H1 (cell line): Measurements from ENCODE around the gene ELOVL6. TPM values are rescaled to one million over a fixed set of nuclear protein-coding genes. Genes with fewer than 3 reads are reported as not detected.

ENCODE experiments used
- CTCF ChIA-PET: fragments of 300-600 bp; sonication (Branson Sonifier 250); formaldehyde crosslinking; loops from one replicate; lab custom pipeline; 2021; ENCODE audit not compliant: partially characterized antibody; lab: Charles Lee
- POLR2A ChIA-PET: fragments of 300-600 bp; sonication (Branson Sonifier 250); formaldehyde crosslinking; loops from one replicate; lab custom pipeline; 2021; ENCODE audit warnings: inconsistent platforms; ENCODE audit not compliant: partially characterized antibody; lab: Charles Lee
- DNase-seq, 2 experiments: peaks; one replicate each; pipeline versions ENCODE4 v3.0.0 to v3.0.0-alpha.2; 2010 to 2022; ENCODE audit warnings: low spot score in 2 of 2, low read depth in 1 of 2, mixed read lengths in 1 of 2
- FAIRE-seq: peaks from 2 replicates; lab custom pipeline; 2011; peaks lifted over from hg19 to GRCh38; lab: Jason Lieb, UNC
- H2AFZ ChIP-seq: 2 replicates; pipeline ENCODE4 v1.8.1; 2012; ENCODE audit warnings: low read length, inconsistent platforms
- H2AK5ac ChIP-seq: 2 replicates; pipeline ENCODE4 v1.6.1; 2013; ENCODE audit warnings: low read depth, low read length
- H2BK120ac ChIP-seq: replicated peaks from 2 replicates; pipeline ENCODE3; 2013; ENCODE audit warnings: low read depth, low read length, inconsistent platforms
- H2BK12ac ChIP-seq: 2 replicates; pipeline ENCODE4 v1.6.1; 2013; ENCODE audit warnings: low read depth, low read length
- H2BK15ac ChIP-seq: 2 replicates; pipeline ENCODE4 v1.6.1; 2013; ENCODE audit warnings: low read length
- H2BK20ac ChIP-seq: 2 replicates; pipeline ENCODE4 v1.6.1; 2013; ENCODE audit warnings: low read length
- H2BK5ac ChIP-seq: 2 replicates; pipeline ENCODE4 v1.6.1; 2013; ENCODE audit warnings: low read depth, low read length
- H3K14ac ChIP-seq: 2 replicates; pipeline ENCODE4 v1.6.1; 2013; ENCODE audit warnings: inconsistent platforms; ENCODE audit not compliant: insufficient read length
- H3K18ac ChIP-seq: 2 replicates; pipeline ENCODE4 v1.6.1; 2013; ENCODE audit warnings: low read length; ENCODE audit errors: extremely low read depth
- H3K23ac ChIP-seq: 2 replicates; pipeline ENCODE4 v1.6.1; 2013; ENCODE audit warnings: inconsistent platforms; ENCODE audit not compliant: insufficient read length
- H3K23me2 ChIP-seq: 2 replicates; pipeline ENCODE4 v1.6.1; 2013; ENCODE audit warnings: low read depth, low read length
- H3K27ac ChIP-seq: 2 replicates; pipeline ENCODE4 v1.6.1; 2011; ENCODE audit warnings: low read depth, low read length, inconsistent platforms
- H3K27me3 ChIP-seq, 4 experiments: replicated peaks in 1 of 4; 1 replicate in 1 of 4; 2 replicates in 3 of 4; pipeline versions ENCODE4 v1.6.1 to v1.8.1; 2011 to 2013; ENCODE audit warnings: low read length in 3 of 4, mild to moderate bottlenecking in 3 of 4, inconsistent platforms in 2 of 4, mixed read lengths in 2 of 4, moderate library complexity in 1 of 4; ENCODE audit not compliant: control insufficient read depth in 3 of 4, insufficient read depth in 3 of 4; ENCODE audit errors: extremely low read depth in 1 of 4
- H3K36me3 ChIP-seq, 4 experiments: 2 replicates each; pipeline versions ENCODE4 v1.6.1 to v1.8.1; 2011 to 2013; ENCODE audit warnings: mild to moderate bottlenecking in 4 of 4, low read length in 3 of 4, moderate library complexity in 2 of 4, control low read depth in 1 of 4, inconsistent platforms in 1 of 4; ENCODE audit not compliant: insufficient read depth in 4 of 4, control insufficient read depth in 2 of 4
- H3K4ac ChIP-seq: replicated peaks from 2 replicates; pipeline ENCODE3; 2013; ENCODE audit warnings: low read length, low read depth, mixed read lengths, inconsistent platforms; ENCODE audit not compliant: insufficient read length
- H3K4me1 ChIP-seq, 4 experiments: replicated peaks in 1 of 4; 1 replicate in 1 of 4; 2 replicates in 3 of 4; pipeline versions ENCODE4 v1.6.1 to v1.8.1; 2011 to 2013; ENCODE audit warnings: low read length in 3 of 4, inconsistent platforms in 2 of 4, mixed read lengths in 1 of 4; ENCODE audit not compliant: insufficient read depth in 4 of 4, control insufficient read depth in 3 of 4
- H3K4me2 ChIP-seq, 2 experiments: 2 replicates each; pipeline versions ENCODE4 v1.6.1 to v1.8.1; 2011 to 2013; ENCODE audit warnings: low read depth in 2 of 2, low read length in 2 of 2, control low read depth in 1 of 2, inconsistent platforms in 1 of 2, mild to moderate bottlenecking in 1 of 2; ENCODE audit not compliant: insufficient read depth in 1 of 2
- H3K4me3 ChIP-seq, 4 experiments: fragments of 200-600, 300-600 bp in 1 of 4; sonication (generic), shearing (Covaris generic), sonication (Bioruptor Twin) in 1 of 4; 2 replicates each; pipeline versions ENCODE4 v1.5.1 to v1.8.1; 2011 to 2016; ENCODE audit warnings: low read length in 4 of 4, low read depth in 3 of 4, control low read depth in 2 of 4, inconsistent platforms in 2 of 4, mild to moderate bottlenecking in 2 of 4, mixed read lengths in 1 of 4, moderate library complexity in 1 of 4; ENCODE audit not compliant: insufficient read depth in 2 of 4; ENCODE audit errors: extremely low read depth in 1 of 4
- H3K56ac ChIP-seq: replicated peaks from 2 replicates; pipeline ENCODE3; 2013; ENCODE audit warnings: low read depth, mild to moderate bottlenecking, mixed read lengths, low read length, inconsistent platforms; ENCODE audit not compliant: insufficient read length
- H3K79me1 ChIP-seq: 2 replicates; pipeline ENCODE4 v1.6.1; 2013; ENCODE audit warnings: low read depth, low read length, control low read depth
- H3K79me2 ChIP-seq, 2 experiments: 2 replicates each; pipeline versions ENCODE4 v1.6.1 to v1.8.1; 2012 to 2013; ENCODE audit warnings: low read length in 2 of 2, mild to moderate bottlenecking in 2 of 2, inconsistent platforms in 1 of 2; ENCODE audit not compliant: insufficient read depth in 2 of 2, control insufficient read depth in 1 of 2
- H3K9ac ChIP-seq, 4 experiments: replicated peaks in 1 of 4; 1 replicate in 1 of 4; 2 replicates in 3 of 4; pipeline versions ENCODE4 v1.6.1 to v1.8.1; 2011 to 2013; ENCODE audit warnings: low read depth in 3 of 4, low read length in 3 of 4, control low read depth in 2 of 4, mild to moderate bottlenecking in 2 of 4, moderate library complexity in 2 of 4, inconsistent platforms in 1 of 4; ENCODE audit errors: extremely low read depth in 1 of 4
- H3K9me3 ChIP-seq, 2 experiments: 2 replicates each; pipeline versions ENCODE4 v1.6.1 to v1.8.1; 2012 to 2013; ENCODE audit warnings: mild to moderate bottlenecking in 2 of 2, moderate library complexity in 2 of 2, control low read depth in 1 of 2, inconsistent platforms in 1 of 2, low read depth in 1 of 2, low read length in 1 of 2, mixed read lengths in 1 of 2; ENCODE audit not compliant: insufficient read depth in 2 of 2
- H4K20me1 ChIP-seq, 2 experiments: replicated peaks in 1 of 2; 2 replicates each; pipeline versions ENCODE3 to v1.8.1; 2011 to 2013; ENCODE audit warnings: inconsistent platforms in 2 of 2, low read length in 2 of 2, mild to moderate bottlenecking in 1 of 2; ENCODE audit not compliant: insufficient read depth in 2 of 2, control insufficient read depth in 1 of 2
- H4K5ac ChIP-seq: 2 replicates; pipeline ENCODE4 v1.6.1; 2013; ENCODE audit warnings: low read length, low read depth, mixed read lengths, inconsistent platforms; ENCODE audit not compliant: insufficient read length
- H4K8ac ChIP-seq: 2 replicates; pipeline ENCODE4 v1.8.0; 2013; ENCODE audit warnings: mild to moderate bottlenecking, moderate library complexity, low read length, inconsistent platforms; ENCODE audit not compliant: insufficient read depth; ENCODE audit errors: extremely low read depth
- H4K91ac ChIP-seq: replicated peaks from 2 replicates; pipeline ENCODE3; 2013; ENCODE audit warnings: low read length, mixed read lengths, inconsistent platforms; ENCODE audit not compliant: insufficient read length
- CTCF ChIP-seq, 3 experiments: IDR thresholded peaks; 1 replicate in 2 of 3; 2 replicates in 1 of 3; pipeline versions ENCODE4 v1.5.1 to v1.6.1; 2011; ENCODE audit warnings: low read length in 3 of 3, mild to moderate bottlenecking in 3 of 3, inconsistent platforms in 2 of 3, low read depth in 1 of 3, moderate library complexity in 1 of 3; ENCODE audit not compliant: insufficient read depth in 1 of 3; ENCODE audit errors: control extremely low read depth in 1 of 3
- POLR2A ChIP-seq, 2 experiments: IDR thresholded peaks; 1 replicate in 1 of 2; 2 replicates in 1 of 2; pipeline ENCODE4 v1.6.1; 2011; ENCODE audit warnings: low read depth in 2 of 2, low read length in 2 of 2, mild to moderate bottlenecking in 2 of 2; ENCODE audit errors: control extremely low read depth in 1 of 2
- RAD21 ChIP-seq, 2 experiments: IDR thresholded peaks in 1 of 2; conservative IDR thresholded peaks in 1 of 2; 2 replicates each; pipeline ENCODE4 v1.6.1; 2011; ENCODE audit warnings: low read depth in 2 of 2, low read length in 2 of 2, improper control_type of control experiment in 1 of 2, inconsistent platforms in 1 of 2, mild to moderate bottlenecking in 1 of 2, moderate library complexity in 1 of 2
- SIRT6 ChIP-seq: IDR thresholded peaks from one replicate; pipeline ENCODE4 v1.7.1; 2012; ENCODE audit warnings: low read length, inconsistent platforms
- TEAD4 ChIP-seq: IDR thresholded peaks from 2 replicates; pipeline ENCODE4 v1.6.1; 2012; ENCODE audit warnings: low read depth, low read length, inconsistent platforms, mixed read lengths
- YY1 ChIP-seq: IDR thresholded peaks from 2 replicates; pipeline ENCODE4 v1.6.1; 2011; ENCODE audit warnings: low read depth, mild to moderate bottlenecking, low read length
- WGBS, 2 experiments: shearing (Covaris generic) in 1 of 2; methylation state at CpG; one replicate each; pipeline versions ENCODE4 v1.1.6 to v1.1.7; 2013 to 2015; ENCODE audit warnings: low lambda C conversion rate in 2 of 2, mixed read lengths in 2 of 2, inconsistent platforms in 1 of 2, low coverage in 1 of 2, missing lambda C conversion rate in 1 of 2; ENCODE audit not compliant: insufficient replicate concordance in 2 of 2, insufficient coverage in 1 of 2, insufficient read length in 1 of 2; ENCODE audit errors: extremely low coverage in 1 of 2, missing lambda C conversion rate in 1 of 2; 5-methylcytosine and 5-hydroxymethylcytosine counted together
- polyA plus RNA-seq, 7 experiments: library from polyadenylated mRNA; depleted of rRNA in 3 of 7; stranded (reverse) in 5 of 7; unstranded in 2 of 7; fragments of >200 nt in 5 of 7; fragments of 200-250 nt in 2 of 7; gene quantifications; 1 replicate in 5 of 7; 2 replicates in 1 of 7; 4 replicates in 1 of 7; pipeline versions ENCODE4 v1.2.1 to v1.2.3, GENCODE V29; 2011 to 2013; ENCODE audit warnings: missing spikeins in 2 of 7, mixed read lengths in 2 of 7
- total RNA-seq: library from RNA; stranded (reverse); fragmentation: NEBNext Ultra II Directional; extraction: Animal tissue kit (Norgen Biotek cat#: 25700); gene quantifications from 2 replicates; pipeline ENCODE4 v1.2.1, GENCODE V29; 2021

The ELOVL6 gene
- total and polyA plus RNA-seq, 2 of the 8 experiments (the other 6 are each of a cell fraction or from before 2014, with no cell fraction given): 27.8 to 86.6 TPM

- Histone ChIP-seq H2AK5ac (no peak overlapping the region), H3K27ac (no peak overlapping the region)
- peak; percentile 83 for FAIRE-seq
Observed at GRCh38 chr4:110005461-110006056, 192.9 kb downstream of the ELOVL6 start.

More at GRCh38 chr4:110005461-110006056, 192.9 kb downstream of the ELOVL6 start:
- DNase-seq: no peak
- Histone ChIP-seq H4K8ac (no peak overlapping the region), H2BK5ac (no peak overlapping the region), H3K23ac (no peak overlapping the region), H2BK15ac (no peak overlapping the region), H3K4ac (no peak overlapping the region), H3K27me3 (no peaks in the 10 kb centered on the region), H4K20me1 (no peaks in the 10 kb centered on the region), H2BK20ac (no peak overlapping the region), H2BK12ac (no peak overlapping the region), H3K79me2 (no peaks in the 10 kb centered on the region), H3K79me1 (no peaks in the 10 kb centered on the region), H3K4me2 (no peak overlapping the region), H2BK120ac (no peak overlapping the region), H4K5ac (no peak overlapping the region), H3K4me1 (0 out of 7 replicates have a peak, but pooled peaks cover 0 to 2% (median 0%) of the 10 kb centered on the region in 4 experiments), H3K9ac (no peak overlapping the region), H3K4me3 (no peak overlapping the region), H3K9me3 (no peaks in the 10 kb centered on the region), H3K56ac (no peak overlapping the region), H3K23me2 (no peaks in the 10 kb centered on the region), H3K14ac (no peak overlapping the region), H2AFZ (no peak overlapping the region), H3K36me3 (no peaks in the 10 kb centered on the region), H3K18ac (no peak overlapping the region), H4K91ac (no peak overlapping the region)
- ChIA-PET POLR2A (no interaction called here), CTCF (interaction anchor here (0.5 to 16.6 kb wide), 42 partner anchors 9 to 605 kb away, joined by 3 to 389 read pairs (median 4); no protein-coding TSS in a partner anchor)
- TF ChIP-seq POLR2A (IDR thresholded peaks at IDR 0.05; ENCODE audit: control extremely low read depth in 1 of 2, low read depth in 2 of 2, low read length in 2 of 2) (no peak), YY1 (no peak), RAD21 (IDR thresholded peaks at IDR 0.05 in 1 of 2, conservative IDR thresholded peaks at IDR 0.05 in 1 of 2; ENCODE audit: low read depth in 2 of 2, low read length in 2 of 2) (peak; percentile 88), SIRT6 (no peak), CTCF (IDR thresholded peaks at IDR 0.05; ENCODE audit: control extremely low read depth in 1 of 3, insufficient read depth in 1 of 3, low read depth in 1 of 3, low read length in 3 of 3) (peak in 2 of 3 experiments; percentile 59 to 69; a peak in 2 of 4 replicates), TEAD4 (0 out of 2 replicates have a peak, but pooled peaks have one; percentile 10)
- 86% methylated on average over 1 of the region's 1 CpG; no CpG with 5 or more reads in 1 of the 2 experiments for WGBS, 2 experiments
